ENCODE measurements around the gene FILIP1L.

Gene FILIP1L

DNA sequence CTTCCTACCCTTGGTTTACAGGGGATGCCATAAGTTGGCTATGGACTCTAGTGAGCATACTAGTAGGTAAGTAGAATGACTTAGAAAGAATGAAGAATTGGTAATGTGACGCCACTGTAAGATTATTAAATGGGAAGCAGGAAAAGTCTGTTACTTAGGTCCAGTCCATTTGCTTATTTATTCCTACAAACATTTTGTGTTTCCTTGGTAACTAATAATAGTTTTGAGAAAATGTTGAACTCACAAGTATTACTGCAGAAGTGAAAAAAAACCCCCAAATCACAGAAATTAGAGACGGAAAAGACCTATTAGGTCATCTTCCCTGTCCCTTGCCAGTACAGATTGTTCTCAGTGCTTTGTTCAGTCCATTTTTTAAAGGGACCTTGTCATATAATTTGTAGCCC, 233.2 kb downstream of the FILIP1L start:
- no peak for DNase-seq

DNA sequence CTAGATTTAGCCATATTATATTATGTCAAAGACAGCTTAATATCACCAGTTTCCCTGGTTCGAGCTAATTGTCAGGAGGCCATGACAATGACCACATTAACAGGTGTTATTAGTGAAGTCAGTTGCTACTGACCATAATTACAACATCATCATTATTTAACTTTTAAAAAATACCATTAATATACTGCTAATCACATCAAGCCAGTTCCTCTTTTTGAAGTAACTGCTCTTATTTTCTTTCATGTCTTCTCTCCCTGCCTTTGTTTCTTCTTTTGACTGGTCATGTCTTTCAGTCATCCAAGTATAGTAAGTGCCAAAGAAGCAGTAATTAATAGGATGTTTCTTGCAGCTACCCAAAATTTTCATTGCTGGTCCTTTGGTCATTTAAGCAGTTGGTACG, 235.0 kb downstream of the FILIP1L start:
- DNase-seq: no peak

DNA sequence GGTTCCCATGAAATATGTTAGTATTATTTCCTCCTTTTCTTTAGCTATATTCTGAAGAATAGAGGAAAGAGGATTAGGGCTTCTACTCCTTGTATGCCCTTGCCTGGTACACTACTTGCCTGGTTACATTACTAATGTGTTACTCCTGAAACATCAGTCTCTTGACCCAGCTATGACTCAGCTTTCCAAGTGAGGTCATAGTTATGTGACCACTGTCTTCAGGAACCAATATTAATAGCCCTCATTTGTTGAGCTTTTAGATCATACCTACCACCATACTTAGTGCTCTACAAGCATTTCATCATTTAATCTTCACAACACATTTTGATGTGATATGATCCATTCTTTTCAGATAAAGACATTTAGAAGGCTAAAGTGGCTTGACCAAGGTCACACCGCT, 236.3 kb downstream of the FILIP1L start:
- DNase-seq: peak; percentile 85

DNA sequence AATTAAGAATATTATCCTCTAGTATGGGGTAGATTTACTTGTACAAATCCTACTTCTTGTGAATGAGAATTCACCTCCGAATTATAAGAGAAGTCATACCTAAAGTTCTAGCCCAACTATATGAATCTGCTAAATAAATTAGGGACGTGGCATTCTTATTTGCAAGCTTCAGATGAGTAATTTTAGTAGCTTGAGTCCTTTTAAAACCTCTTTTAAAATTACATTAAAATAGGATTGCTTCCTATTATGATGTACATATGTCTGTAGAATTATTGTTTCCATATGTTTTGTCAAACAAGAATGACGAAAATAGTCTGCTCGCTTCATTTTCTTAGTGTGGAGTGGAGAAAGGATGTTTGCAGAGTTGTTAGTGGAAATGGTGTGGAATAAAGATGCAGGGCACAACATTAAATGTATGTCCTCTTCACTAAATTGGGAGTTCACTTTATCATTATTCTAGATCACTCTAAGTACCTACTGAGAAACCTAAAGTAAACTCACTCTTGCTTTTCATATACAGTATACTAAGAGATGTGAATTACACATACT, 237.2 kb downstream of the FILIP1L start:
- peak; percentile 48 for DNase-seq

- DNase-seq: peak; percentile 84
Observed at GRCh38 chr3:99875929-99876841, 238.1 kb downstream of the FILIP1L start.

GRCh38 chr3:99875581-99875928, 238.7 kb downstream of the FILIP1L start:
- DNase-seq: peak; percentile 73

GRCh38 chr3:99874237-99875002, 239.9 kb downstream of the FILIP1L start:
- DNase-seq: no peak

DNA sequence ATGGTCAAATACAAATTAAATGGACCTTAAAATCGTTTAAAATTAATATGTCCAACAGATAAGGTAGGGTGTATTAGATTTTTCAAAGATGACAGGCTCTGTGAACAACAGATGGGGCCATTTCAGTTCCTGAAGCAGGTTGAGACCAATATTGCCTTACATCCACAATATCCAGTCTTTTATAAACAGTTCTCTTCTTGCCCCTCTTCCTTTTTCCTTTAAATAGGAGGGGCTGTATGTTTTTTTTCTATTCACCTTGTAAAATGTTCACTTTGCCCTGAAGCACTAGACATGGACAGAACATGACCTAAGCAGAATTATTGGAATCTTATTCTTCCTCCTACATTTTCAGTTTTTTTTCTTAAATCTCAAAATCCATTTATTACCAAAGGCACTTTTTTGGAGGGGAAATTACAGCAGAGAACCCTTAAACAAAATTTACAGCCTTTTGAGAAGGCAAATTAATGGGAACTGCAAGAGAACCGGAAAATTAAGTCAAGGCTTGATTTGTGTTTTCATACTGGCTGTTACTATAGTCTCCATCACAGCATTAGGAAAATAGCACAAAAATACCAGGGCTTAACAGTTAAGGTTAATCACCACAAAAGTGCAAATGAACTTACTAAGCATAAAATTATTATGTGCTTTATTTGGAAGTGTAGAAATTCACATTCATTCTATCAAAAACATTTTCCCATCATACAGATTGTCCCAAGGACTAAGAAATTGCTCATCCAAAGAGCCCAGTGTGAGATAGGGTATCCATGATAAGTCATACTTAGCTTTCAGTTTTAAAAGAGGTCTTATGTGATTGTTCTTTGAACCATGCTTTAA, 240.8 kb downstream of the FILIP1L start:
- DNase-seq: no peak

DNA sequence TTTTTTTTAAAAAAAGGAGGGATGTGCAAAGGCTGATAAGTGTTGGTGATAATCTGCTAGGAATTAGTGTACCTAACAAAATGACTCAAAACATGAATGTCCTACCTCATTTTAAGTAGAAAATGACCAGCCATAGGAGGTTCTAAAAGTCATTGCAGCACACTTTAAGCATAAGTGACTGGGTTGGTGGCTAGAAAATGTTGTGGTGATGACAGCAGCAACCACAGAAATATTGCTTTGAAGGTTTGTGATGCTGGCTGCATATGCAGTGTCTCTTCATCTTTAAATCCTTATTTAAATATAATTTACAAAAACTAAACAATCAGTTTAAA, 241.4 kb downstream of the FILIP1L start:
- DNase-seq: no peak

- no peak for DNase-seq
Observed at GRCh38 chr3:99871231-99872045, 242.9 kb downstream of the FILIP1L start.

GRCh38 chr3:99870712-99871111, 243.6 kb downstream of the FILIP1L start:
- DNase-seq: no peak

DNA sequence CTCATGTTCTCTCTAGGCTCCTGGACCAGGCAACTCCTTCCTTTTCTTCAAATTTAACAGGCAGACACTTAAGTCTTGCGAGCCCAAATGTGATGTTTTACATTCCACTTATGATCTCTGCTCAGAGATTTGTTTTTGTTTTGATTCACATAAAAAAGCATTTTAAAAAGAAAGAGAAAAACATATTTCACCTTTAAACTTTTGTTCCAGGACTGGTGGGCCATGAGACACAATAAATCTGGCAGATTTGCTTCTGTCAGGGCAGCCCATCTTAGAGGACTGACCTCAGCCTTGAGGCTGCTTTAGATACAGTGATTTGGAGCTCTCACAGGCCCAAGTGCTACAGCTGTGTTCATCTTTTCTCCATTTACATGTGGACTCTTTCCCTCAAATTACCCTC, 244.7 kb downstream of the FILIP1L start:
- DNase-seq: no peak

DNA sequence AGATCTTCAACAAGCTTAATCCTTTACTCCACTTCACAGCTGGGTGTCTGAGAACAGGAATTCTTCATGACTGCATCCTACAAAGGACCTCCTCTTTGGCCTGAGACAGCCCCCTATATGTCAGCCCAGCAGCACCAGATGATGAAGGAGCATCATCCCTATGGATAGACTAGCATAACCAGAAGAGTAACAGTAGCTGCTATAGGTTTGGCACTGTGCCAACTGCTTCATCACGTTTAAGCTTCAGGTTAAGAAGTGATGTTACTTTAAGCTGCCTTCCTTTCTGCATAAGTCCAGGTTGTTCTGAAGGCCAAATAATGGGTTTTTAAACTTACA, 246.0 kb downstream of the FILIP1L start:
- DNase-seq: peak; percentile 55

DNA sequence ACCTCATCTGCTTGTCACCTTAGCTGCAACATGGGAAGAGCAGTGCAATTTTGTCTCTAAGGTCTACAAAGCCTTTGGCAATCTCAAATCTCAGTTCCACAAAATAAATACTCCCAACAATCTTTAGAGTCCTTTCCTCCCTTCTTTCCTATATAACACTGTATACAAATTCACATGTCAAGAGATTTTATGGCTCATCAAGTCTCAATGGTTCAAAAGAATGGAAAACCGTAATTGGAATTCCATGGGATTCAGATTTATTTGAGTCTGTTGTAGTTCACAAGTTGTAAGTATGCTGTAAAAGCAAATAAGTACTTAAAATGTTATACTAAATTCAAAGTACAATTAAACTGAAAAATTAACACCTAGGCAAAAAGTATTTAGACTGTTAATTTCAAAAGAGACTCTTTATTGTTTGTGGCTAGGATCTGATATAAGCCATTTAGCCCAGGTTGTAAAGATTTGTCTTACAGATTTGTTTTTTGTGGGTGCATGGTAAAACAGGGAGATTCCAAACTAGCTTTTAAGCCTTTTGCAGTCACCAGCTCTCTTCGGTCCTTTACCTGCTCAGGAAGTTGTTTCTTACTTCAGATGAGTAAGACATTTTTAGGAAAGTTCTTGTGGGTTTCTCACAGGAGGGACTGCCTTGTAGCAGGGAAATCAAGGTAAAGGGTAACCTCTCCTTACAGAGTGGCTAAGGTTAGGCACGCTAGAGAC, 246.5 kb downstream of the FILIP1L start:
- DNase-seq: no peak

DNA sequence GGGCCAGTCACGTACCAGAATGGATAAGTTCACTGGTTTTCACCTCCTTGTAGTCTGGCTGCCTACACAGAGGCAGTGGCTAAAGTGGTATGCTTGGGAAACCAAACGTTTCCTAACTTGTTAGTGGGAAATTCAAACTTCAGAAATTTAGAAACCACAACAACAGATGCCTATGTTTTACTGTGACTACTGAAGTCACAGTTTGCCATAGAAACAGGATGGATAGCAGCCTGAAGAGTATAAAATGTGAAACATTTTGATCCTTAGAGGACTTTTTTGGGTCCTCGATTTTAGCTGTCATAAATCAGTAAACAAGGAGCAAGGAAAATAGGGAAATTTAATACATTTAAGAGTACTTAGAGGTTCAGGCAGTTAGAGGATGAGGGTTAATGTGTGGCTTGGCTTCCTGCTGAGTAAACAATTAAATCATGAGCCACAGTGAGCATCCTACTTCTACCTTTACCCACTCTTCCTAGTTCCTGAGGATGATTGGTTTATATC, 248.0 kb downstream of the FILIP1L start:
- DNase-seq: peak; percentile 76

DNA sequence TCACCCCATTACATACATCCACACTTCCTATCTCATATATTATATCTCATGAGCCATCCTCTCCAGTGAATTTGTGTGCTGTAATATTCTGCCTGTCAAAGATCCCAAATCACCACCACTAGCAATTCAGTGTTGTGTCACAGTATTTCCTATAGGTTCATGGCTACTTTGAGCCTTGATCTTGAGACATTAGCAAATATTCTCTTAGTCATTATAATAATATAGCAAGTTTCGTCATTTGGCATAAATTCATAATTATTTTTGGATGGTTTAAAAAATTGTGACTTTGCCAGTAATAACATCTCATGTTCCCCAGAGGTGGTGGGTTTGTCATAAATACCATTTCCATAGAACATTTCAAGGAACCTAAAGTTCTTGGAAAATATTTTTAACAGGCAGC, 249.0 kb downstream of the FILIP1L start:
- DNase-seq: peak; percentile 56

DNA sequence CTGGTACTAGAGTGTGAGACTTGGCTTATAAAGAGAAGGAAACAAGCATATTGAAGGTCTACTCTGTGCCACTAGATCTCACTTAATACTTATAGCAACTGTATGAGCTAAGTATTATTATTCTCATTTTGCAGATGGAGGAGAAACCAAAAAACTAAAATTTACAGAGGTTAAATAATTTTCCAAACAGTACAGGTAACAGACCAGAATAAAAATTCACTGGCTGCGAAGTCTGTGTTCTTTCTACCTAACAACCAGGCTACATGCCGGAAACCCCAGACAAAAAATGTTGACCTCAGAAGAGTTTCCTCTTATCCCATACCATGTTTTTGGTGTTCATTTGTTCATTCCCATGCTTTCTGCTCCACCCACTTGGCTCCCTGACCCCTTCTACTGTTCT, 250.0 kb downstream of the FILIP1L start:
- DNase-seq: no peak

GRCh38 chr3:99863588-99863987, 250.7 kb downstream of the FILIP1L start:
- no peak for DNase-seq

DNA sequence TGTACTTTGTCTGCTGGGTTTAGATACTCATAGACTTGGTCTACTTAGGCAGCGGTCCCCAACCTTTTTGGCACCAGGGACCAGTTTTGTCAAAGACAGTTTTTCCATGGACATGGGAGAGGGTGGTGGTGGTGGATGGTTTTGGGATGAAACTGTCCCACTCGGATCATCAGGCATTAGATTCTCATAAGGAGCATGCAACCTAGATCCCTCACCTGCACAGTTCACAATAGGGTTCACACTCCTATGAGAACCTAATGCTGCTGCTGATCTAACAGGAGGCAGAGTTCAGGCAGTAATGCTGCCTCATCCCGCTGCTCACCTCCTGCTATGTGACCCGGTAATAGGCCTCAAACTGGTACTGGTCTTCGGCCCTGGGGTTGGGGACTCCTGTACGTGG, 251.3 kb downstream of the FILIP1L start:
- DNase-seq: no peak

DNA sequence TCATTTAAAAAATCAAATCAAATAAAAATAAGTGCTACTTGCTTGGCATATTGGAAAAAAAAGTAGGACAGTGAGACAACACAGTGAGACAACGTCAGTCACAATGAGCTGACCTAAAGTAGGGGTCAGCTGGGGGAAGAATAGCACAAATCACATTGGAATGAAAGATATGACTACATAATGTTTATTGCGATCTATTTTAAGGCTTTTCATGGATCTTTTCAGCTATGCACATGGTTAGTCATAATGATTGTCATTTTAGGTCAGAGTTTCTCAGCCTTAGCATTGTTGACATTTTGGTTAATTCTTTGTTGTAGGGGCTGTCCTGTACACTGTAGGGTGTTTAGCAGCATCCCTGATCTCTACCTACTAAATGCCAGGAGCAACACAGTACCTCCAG, 252.1 kb downstream of the FILIP1L start:
- DNase-seq: peak; percentile 81

DNA sequence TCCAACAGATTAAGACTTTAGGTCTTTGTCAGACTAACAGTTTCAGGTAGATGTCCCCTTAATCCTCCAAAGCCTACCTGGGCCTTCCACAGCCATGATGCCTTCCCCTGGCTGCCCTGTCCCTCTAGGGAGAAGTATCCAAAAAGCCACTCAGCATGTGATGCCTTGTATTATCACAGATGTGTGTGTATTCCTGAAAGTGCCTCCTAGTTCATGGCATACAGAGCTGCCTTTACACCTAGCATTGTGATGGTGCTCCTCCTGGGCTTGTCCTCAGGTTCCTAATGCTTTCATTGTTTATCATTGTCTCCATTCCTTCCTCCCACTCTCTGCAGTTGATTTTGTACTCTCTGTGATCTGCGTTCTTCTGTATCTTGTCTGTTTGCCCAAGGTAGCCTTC, 253.1 kb downstream of the FILIP1L start:
- no peak for DNase-seq
